ENCODE measurements around the gene ABO.
"Not testable (repeated sequence)": the region's sequence is repeated elsewhere in the genome, so short reads cannot be mapped to it uniquely, and the experiment has no call there.

- TF ChIP-seq MAX (IDR thresholded peaks at IDR 0.05); SIX5 (IDR thresholded peaks at IDR 0.05; ENCODE audit: low read depth, low read length); TCF12 (IDR thresholded peaks at IDR 0.05; ENCODE audit: low read depth, low read length); CTCF (IDR thresholded peaks at IDR 0.05; ENCODE audit: control extremely low read depth in 1 of 3, insufficient read depth in 1 of 3, low read depth in 1 of 3, low read length in 3 of 3); POLR2A (IDR thresholded peaks at IDR 0.05; ENCODE audit: control extremely low read depth in 1 of 2, low read depth in 2 of 2, low read length in 2 of 2); EP300 (IDR thresholded peaks at IDR 0.05; ENCODE audit: borderline replicate concordance in 1 of 2, low read depth in 2 of 2, low read length in 2 of 2); BCL11A (IDR thresholded peaks at IDR 0.05; ENCODE audit: low read depth in 2 of 2, low read length in 2 of 2); EZH2 (IDR thresholded peaks at IDR 0.05; ENCODE audit: low read depth, low read length, severe bottlenecking); CHD2 (IDR thresholded peaks at IDR 0.05; ENCODE audit: low read length); CHD1 (IDR thresholded peaks at IDR 0.05; ENCODE audit: low read depth, low read length); RAD21 (IDR thresholded peaks at IDR 0.05 in 1 of 2, conservative IDR thresholded peaks at IDR 0.05 in 1 of 2; ENCODE audit: low read depth in 2 of 2, low read length in 2 of 2); EGR1 (IDR thresholded peaks at IDR 0.05; ENCODE audit: borderline replicate concordance, low read depth, low read length); HDAC2 (IDR thresholded peaks at IDR 0.05; ENCODE audit: borderline replicate concordance in 1 of 2, low read depth in 2 of 2, low read length in 2 of 2): not testable (repeated sequence)
Observed at GRCh38 chr9:133228474-133229193, 46.4 kb downstream of the ABO start.
